ENCODE measurements around the gene GJC2. TPM values are rescaled to one million over a fixed set of nuclear protein-coding genes. Genes with fewer than 3 reads are reported as not detected.
A peak's percentile ranks its signal among the peaks of the same experiment; 100 is the strongest.

GJC2 gene
- total RNA-seq, 1 donor from 2014 or later = 5.4 TPM

- peaks cover 8 to 30% of the 10 kb centered on the region in 2 donors for H3K4me1 ChIP-seq
These were observed 890 bp downstream of the GJC2 start for GRCh38 chr1:228150461-228151179.

GRCh38 chr1:228151180-228151925, 1.6 kb downstream of the GJC2 start:
- Histone ChIP-seq H3K27ac (peak overlapping the region; percentile 81 to 93), H3K4me1 (peaks cover 8 to 30% of the 10 kb centered on the region in 2 donors), H3K27me3 (no peaks in the 10 kb centered on the region), H3K9me3 (no peaks in the 10 kb centered on the region), H3K36me3 (peaks cover 22 to 23% of the 10 kb centered on the region in 2 donors), H3K4me3 (no peak overlapping the region)
- TF ChIP-seq CTCF (IDR thresholded peaks at IDR 0.05) = no peak
- no peak for DNase-seq (ENCODE audit: low spot score in 2 of 2)
- intact Hi-C loops (cut with DNase I) = no loop called here

More at GRCh38 chr1:228150461-228151179, 890 bp downstream of the GJC2 start:
- no peak for TF ChIP-seq CTCF (IDR thresholded peaks at IDR 0.05)
- no peaks in the 10 kb centered on the region for H3K9me3 ChIP-seq
- peak overlapping the region in 1 of 2 donors; percentile 34 for H3K4me3 ChIP-seq
- intact Hi-C loops (cut with DNase I) = no loop called here
- peak overlapping the region; percentile 81 to 93 for H3K27ac ChIP-seq
- no peak for DNase-seq (ENCODE audit: low spot score in 2 of 2)
- no peaks in the 10 kb centered on the region for H3K27me3 ChIP-seq
- H3K36me3 ChIP-seq = peaks cover 22 to 30% of the 10 kb centered on the region in 2 donors

- intact Hi-C loops (cut with DNase I) = no loop called here
- no peaks in the 10 kb centered on the region for H3K9me3 ChIP-seq
- TF ChIP-seq CTCF (IDR thresholded peaks at IDR 0.05) = no peak
- peaks cover 8 to 30% of the 10 kb centered on the region in 2 donors for H3K4me1 ChIP-seq
- H3K27me3 ChIP-seq = no peaks in the 10 kb centered on the region
- no peak overlapping the region for H3K27ac ChIP-seq
- no peak for DNase-seq (ENCODE audit: low spot score in 2 of 2)
- peaks cover 13% of the 10 kb centered on the region in 2 donors for H3K36me3 ChIP-seq
- no peak overlapping the region for H3K4me3 ChIP-seq
These were observed 2.6 kb downstream of the GJC2 start for GRCh38 chr1:228152097-228152917.

GRCh38 chr1:228152918-228153258, 3.2 kb downstream of the GJC2 start:
- TF ChIP-seq CTCF (IDR thresholded peaks at IDR 0.05) = no peak
- Histone ChIP-seq H3K36me3 (peaks cover 7 to 9% of the 10 kb centered on the region in 2 donors), H3K9me3 (no peaks in the 10 kb centered on the region), H3K27me3 (no peaks in the 10 kb centered on the region), H3K4me3 (no peak overlapping the region), H3K27ac (no peak overlapping the region), H3K4me1 (peaks cover 8 to 30% of the 10 kb centered on the region in 2 donors)
- DNase-seq (ENCODE audit: low spot score in 2 of 2) = no peak
- intact Hi-C loops (cut with DNase I) = no loop called here

- no peaks in the 10 kb centered on the region for H3K36me3 ChIP-seq
- intact Hi-C loops (cut with DNase I) = no loop called here
- no peak overlapping the region for H3K27ac ChIP-seq
- TF ChIP-seq CTCF (IDR thresholded peaks at IDR 0.05) = no peak
- H3K27me3 ChIP-seq = no peaks in the 10 kb centered on the region
- no peaks in the 10 kb centered on the region for H3K9me3 ChIP-seq
- H3K4me3 ChIP-seq = no peak overlapping the region
- no peak for DNase-seq (ENCODE audit: low spot score in 2 of 2)
- H3K4me1 ChIP-seq = peaks cover 8 to 26% of the 10 kb centered on the region in 2 donors
These were observed 4.4 kb downstream of the GJC2 start for GRCh38 chr1:228154021-228154669.
